GM12878 (cell line): ENCODE results near the gene GOLPH3. TPM values are rescaled to one million over a fixed set of nuclear protein-coding genes. Genes with fewer than 3 reads are reported as not detected.

Experiments used
- ATAC-seq: fragments of 200-7000 bp; cut with Tn5 transposase; 3 replicates; pipeline ENCODE4 v1.9.1; 2020; ENCODE audit warnings: mild to moderate bottlenecking, moderate library complexity
- BruUV-seq: library from RNA; stranded (reverse); fragments of 400-500 nt; replicated peaks from 2 replicates; lab custom pipeline; 2021; lab: Mats Ljungman, UMichigan
- CTCF ChIA-PET: fragments of 300-600 bp; sonication (Branson Sonifier 250); formaldehyde crosslinking; extraction: SDS; loops from one replicate; lab custom pipeline; 2021; ENCODE audit warnings: inconsistent platforms; lab: Yijun Ruan, JAX
- POLR2A ChIA-PET: fragments of 350-600 bp; formaldehyde crosslinking; extraction: SDS; loops from one replicate; lab custom pipeline; 2021; ENCODE audit warnings: inconsistent platforms; lab: Charles Lee
- RAD21 ChIA-PET: fragments of 300-600 bp; sonication (Branson Sonifier 250); formaldehyde crosslinking; loops from one replicate; lab custom pipeline; 2023; ENCODE audit warnings: antibody characterized with exemption; ENCODE audit not compliant: unreplicated experiment; lab: Charles Lee
- SMC1A ChIA-PET: fragments of 300-600 bp; sonication (Branson Sonifier 250); formaldehyde crosslinking; loops from one replicate; lab custom pipeline; 2023; ENCODE audit not compliant: unreplicated experiment, uncharacterized antibody; lab: Charles Lee
- DNase-seq: peaks from one replicate; pipeline ENCODE4 v3.0.0-alpha.2; 2011; ENCODE audit warnings: low read depth, low spot score
- FAIRE-seq: peaks from 3 replicates; lab custom pipeline; 2011; peaks lifted over from hg19 to GRCh38; lab: Jason Lieb, UNC
- H2AFZ ChIP-seq: 2 replicates; pipeline ENCODE4 v1.6.0; 2011; ENCODE audit warnings: low read depth, low read length, control low read depth; ENCODE audit not compliant: control insufficient read depth
- H3K27ac ChIP-seq: 2 replicates; pipeline ENCODE4 v1.5.1; 2011; ENCODE audit warnings: control low read depth; ENCODE audit not compliant: control insufficient read depth, insufficient read depth
- H3K27me3 ChIP-seq, 2 experiments: replicated peaks in 1 of 2; 2 replicates each; pipeline versions ENCODE4 v1.6.0 to v1.6.1; 2011; ENCODE audit warnings: low read length in 1 of 2; ENCODE audit not compliant: control insufficient read depth in 2 of 2, insufficient read depth in 2 of 2
- H3K36me3 ChIP-seq, 2 experiments: 2 replicates each; pipeline ENCODE4 v1.5.1; 2011; ENCODE audit warnings: low read length in 1 of 2; ENCODE audit not compliant: control insufficient read depth in 2 of 2, insufficient read depth in 2 of 2
- H3K4me1 ChIP-seq: 2 replicates; pipeline ENCODE4 v1.6.1; 2011; ENCODE audit warnings: mild to moderate bottlenecking, low read length, moderate library complexity, mixed read lengths; ENCODE audit not compliant: control insufficient read depth, insufficient read depth
- H3K4me2 ChIP-seq: 2 replicates; pipeline ENCODE4 v1.6.0; 2011; ENCODE audit warnings: control low read depth; ENCODE audit not compliant: control insufficient read depth, insufficient read depth
- H3K4me3 ChIP-seq: fragments of 200-600 bp; sonication (generic); 2 replicates; pipeline ENCODE4 v1.5.1; 2016
- H3K79me2 ChIP-seq: 2 replicates; pipeline ENCODE4 v1.6.0; 2011; ENCODE audit warnings: low read length; ENCODE audit not compliant: control insufficient read depth, insufficient read depth
- H3K9ac ChIP-seq: 2 replicates; pipeline ENCODE4 v1.8.0; 2011; ENCODE audit warnings: low read length, control low read depth, mixed read lengths; ENCODE audit not compliant: control insufficient read depth, insufficient read depth
- H3K9me3 ChIP-seq: replicated peaks from 3 replicates; pipeline ENCODE4 v1.5.1; 2011; ENCODE audit warnings: mild to moderate bottlenecking, low read length; ENCODE audit not compliant: control insufficient read depth, insufficient read depth
- H4K20me1 ChIP-seq: 2 replicates; pipeline ENCODE4 v1.6.0; 2011; ENCODE audit not compliant: control insufficient read depth, insufficient read depth
- CBX5 ChIP-seq: sonication (generic); IDR thresholded peaks from 2 replicates; pipeline ENCODE4 v1.6.1; 2016; ENCODE audit warnings: low read depth, moderate library complexity, mild to moderate bottlenecking, inconsistent platforms
- CHD2 ChIP-seq: IDR thresholded peaks from 2 replicates; pipeline ENCODE4 v1.6.1; 2011; ENCODE audit warnings: low read depth, low read length, improper control_type of control experiment, borderline replicate concordance
- EP300 ChIP-seq, 2 experiments: fragments of 150-350 bp in 1 of 2; IDR thresholded peaks; 2 replicates each; pipeline ENCODE4 v1.6.1; 2011 to 2012; ENCODE audit warnings: low read depth in 2 of 2, low read length in 2 of 2, borderline replicate concordance in 1 of 2, improper control_type of control experiment in 1 of 2, inconsistent platforms in 1 of 2; ENCODE audit not compliant: control insufficient read depth in 1 of 2
- ETV6 ChIP-seq, 2 experiments: fragments of 450-650 bp in 1 of 2; IDR thresholded peaks in 1 of 2; conservative IDR thresholded peaks in 1 of 2; 2 replicates each; pipeline ENCODE4 v1.6.1; 2014; ENCODE audit warnings: antibody characterized with exemption in 1 of 2, borderline replicate concordance in 1 of 2, low read depth in 1 of 2, mild to moderate bottlenecking in 1 of 2, moderate library complexity in 1 of 2
- HCFC1 ChIP-seq: fragments of 150-350 bp; IDR thresholded peaks from 2 replicates; pipeline ENCODE4 v1.6.1; 2014; ENCODE audit warnings: low read length
- MEF2A ChIP-seq: IDR thresholded peaks from 2 replicates; pipeline ENCODE4 v1.6.1; 2011; ENCODE audit warnings: low read depth, mild to moderate bottlenecking, low read length, moderate library complexity; ENCODE audit not compliant: insufficient read depth
- NFYB ChIP-seq: IDR thresholded peaks from 2 replicates; pipeline ENCODE4 v1.6.1; 2011; ENCODE audit warnings: low read depth, mild to moderate bottlenecking, low read length, improper control_type of control experiment, moderate library complexity; ENCODE audit not compliant: insufficient read depth
- RBBP5 ChIP-seq: fragments of 200-600 bp; sonication (generic); conservative IDR thresholded peaks from 2 replicates; pipeline ENCODE4 v1.6.1; 2016
- RELA ChIP-seq: fragments of 450-650 bp; IDR thresholded peaks from 2 replicates; pipeline ENCODE4 v1.8.0; 2014; ENCODE audit warnings: borderline replicate concordance; ENCODE audit not compliant: partially characterized antibody
- SMARCA5 ChIP-seq: fragments of 450-650 bp; IDR thresholded peaks from 2 replicates; pipeline ENCODE4 v1.6.1; 2017; ENCODE audit warnings: mild to moderate bottlenecking
- TCF12 ChIP-seq: IDR thresholded peaks from 2 replicates; pipeline ENCODE4 v1.6.1; 2011; ENCODE audit warnings: low read depth, mild to moderate bottlenecking, low read length
- WRNIP1 ChIP-seq: IDR thresholded peaks from 2 replicates; pipeline ENCODE4 v1.6.1; 2011; ENCODE audit warnings: low read depth, low read length, improper control_type of control experiment, borderline replicate concordance
- ZBED1 ChIP-seq: IDR thresholded peaks from 2 replicates; pipeline ENCODE4 v1.6.1; 2016; ENCODE audit warnings: borderline replicate concordance
- WGBS: methylation state at CpG from one replicate; pipeline ENCODE4 v1.1.6; 2016; ENCODE audit warnings: low lambda C conversion rate; ENCODE audit not compliant: insufficient replicate concordance, insufficient coverage; ENCODE audit errors: missing lambda C conversion rate; 5-methylcytosine and 5-hydroxymethylcytosine counted together
- in situ Hi-C: fragments of 300-500 bp; cut with MboI; formaldehyde crosslinking; loops from 9 replicates; pipeline ENCODE4 v1.14.3; 2018; ENCODE audit warnings: mixed read lengths
- intact Hi-C: fragments of 100-400 bp; cut with micrococcal nuclease; formaldehyde crosslinking; loops from one replicate; pipeline ENCODE4 v1.14.2; 2022; ENCODE audit not compliant: unreplicated experiment
- polyA plus RNA-seq, 11 experiments: library from polyadenylated mRNA; depleted of rRNA in 4 of 11; unstranded in 6 of 11; stranded (reverse) in 5 of 11; fragments of >200 nt; fragmentation: Nextera tagmentation in 4 of 11; fragmentation: Illumina TruSeq in 1 of 11; extraction: Ambion mirVana in 4 of 11; extraction: Trizol in 1 of 11; gene quantifications; 1 replicate in 1 of 11; 2 replicates in 10 of 11; pipeline versions ENCODE4 v1.2.1 to v1.2.3, GENCODE V29; 2011 to 2016; ENCODE audit warnings: inconsistent platforms in 2 of 11, missing spikeins in 2 of 11, low read depth in 1 of 11
- total RNA-seq, 4 experiments: library from RNA; depleted of rRNA in 3 of 4; stranded (reverse); fragments of >200 nt in 3 of 4; fragmentation: Illumina TruSeq in 1 of 4; extraction: Trizol in 1 of 4; gene quantifications; 2 replicates each; pipeline versions ENCODE4 v1.2.1 to v1.2.3, GENCODE V29; 2013 to 2021
- TF ChIP-seq, protein P1 (sequence below): fragments of 450-650 bp; formaldehyde crosslinking; IDR thresholded peaks from 2 replicates; pipeline ENCODE4 v1.4.0; 2022; ENCODE audit warnings: mild to moderate bottlenecking, moderate library complexity
- TF ChIP-seq, protein P2 (sequence below): fragments of 450-650 bp; formaldehyde crosslinking; IDR thresholded peaks from 2 replicates; pipeline ENCODE4 v1.4.0; 2020; ENCODE audit warnings: mild to moderate bottlenecking, moderate library complexity
- TF ChIP-seq, protein P3 (sequence below): IDR thresholded peaks from 2 replicates; pipeline ENCODE4 v1.6.1; 2011; ENCODE audit warnings: borderline replicate concordance, low read depth, mild to moderate bottlenecking, moderate library complexity, mixed read lengths, low read length; ENCODE audit not compliant: insufficient read depth; ENCODE audit errors: extremely low read length

The GOLPH3 gene
- total and polyA plus RNA-seq, 10 of the 15 experiments (the other 5 are each of a cell fraction or from before 2014, with no cell fraction given) = 14.0 to 79.7 (median 43.2) TPM

DNA sequence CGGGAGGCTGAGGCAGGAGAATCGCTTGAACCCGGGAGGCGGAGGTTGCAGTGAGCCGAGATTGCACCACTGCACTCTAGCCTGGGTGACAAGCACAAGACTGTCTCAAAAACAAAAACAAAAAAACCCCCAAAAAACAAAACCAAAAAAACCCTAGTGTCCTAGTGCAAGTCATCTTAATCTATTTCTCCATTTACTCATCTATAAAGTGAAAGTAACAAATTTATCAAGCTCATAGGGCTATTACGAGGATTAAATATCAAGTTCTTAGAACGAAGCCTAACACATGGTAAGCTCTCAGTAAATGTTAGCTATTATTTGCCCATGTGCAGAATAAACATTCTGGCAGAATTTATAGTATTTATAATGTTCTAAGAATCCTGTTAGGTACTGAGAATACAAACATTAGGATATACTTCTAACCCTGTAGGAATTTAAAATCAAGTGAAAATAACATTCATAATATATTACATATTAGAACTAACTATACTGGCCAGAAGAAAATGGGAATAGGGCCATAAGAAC lies 45.0 kb downstream of the GOLPH3 start:
- FAIRE-seq (peak; percentile 41), DNase-seq (no peak), ATAC-seq (no peak)
- ChIA-PET SMC1A (no interaction called here), RAD21 (no interaction called here), CTCF (no interaction called here), POLR2A (no interaction called here)
- no peak overlapping the region for H3K9ac ChIP-seq
- H3K4me1 ChIP-seq = no peaks in the 10 kb centered on the region
- no peak overlapping the region; the same call in 1 of the 2 replicates for H3K27ac ChIP-seq
- no TSS peak for BruUV-seq
- no peaks in the 10 kb centered on the region for H3K27me3 ChIP-seq
- H3K4me2 ChIP-seq = no peak overlapping the region
- H2AFZ ChIP-seq = no peak overlapping the region
- H3K36me3 ChIP-seq = peaks cover 4 to 36% of the 10 kb centered on the region in 2 experiments; a peak in 3 of 4 replicates
- peaks cover 5% of the 10 kb centered on the region for H3K79me2 ChIP-seq
- intact Hi-C loops = no loop called here
- H3K9me3 ChIP-seq = no peaks in the 10 kb centered on the region
- H4K20me1 ChIP-seq = no peaks in the 10 kb centered on the region
- H3K4me3 ChIP-seq = no peak overlapping the region
- 47% methylated on average over 7 of the region's 7 CpGs for WGBS
- in situ Hi-C loops = no loop called here
- TF ChIP-seq SMARCA5 = no peak
- TF ChIP-seq NFYB = no peak
- TF ChIP-seq, protein P1, sequence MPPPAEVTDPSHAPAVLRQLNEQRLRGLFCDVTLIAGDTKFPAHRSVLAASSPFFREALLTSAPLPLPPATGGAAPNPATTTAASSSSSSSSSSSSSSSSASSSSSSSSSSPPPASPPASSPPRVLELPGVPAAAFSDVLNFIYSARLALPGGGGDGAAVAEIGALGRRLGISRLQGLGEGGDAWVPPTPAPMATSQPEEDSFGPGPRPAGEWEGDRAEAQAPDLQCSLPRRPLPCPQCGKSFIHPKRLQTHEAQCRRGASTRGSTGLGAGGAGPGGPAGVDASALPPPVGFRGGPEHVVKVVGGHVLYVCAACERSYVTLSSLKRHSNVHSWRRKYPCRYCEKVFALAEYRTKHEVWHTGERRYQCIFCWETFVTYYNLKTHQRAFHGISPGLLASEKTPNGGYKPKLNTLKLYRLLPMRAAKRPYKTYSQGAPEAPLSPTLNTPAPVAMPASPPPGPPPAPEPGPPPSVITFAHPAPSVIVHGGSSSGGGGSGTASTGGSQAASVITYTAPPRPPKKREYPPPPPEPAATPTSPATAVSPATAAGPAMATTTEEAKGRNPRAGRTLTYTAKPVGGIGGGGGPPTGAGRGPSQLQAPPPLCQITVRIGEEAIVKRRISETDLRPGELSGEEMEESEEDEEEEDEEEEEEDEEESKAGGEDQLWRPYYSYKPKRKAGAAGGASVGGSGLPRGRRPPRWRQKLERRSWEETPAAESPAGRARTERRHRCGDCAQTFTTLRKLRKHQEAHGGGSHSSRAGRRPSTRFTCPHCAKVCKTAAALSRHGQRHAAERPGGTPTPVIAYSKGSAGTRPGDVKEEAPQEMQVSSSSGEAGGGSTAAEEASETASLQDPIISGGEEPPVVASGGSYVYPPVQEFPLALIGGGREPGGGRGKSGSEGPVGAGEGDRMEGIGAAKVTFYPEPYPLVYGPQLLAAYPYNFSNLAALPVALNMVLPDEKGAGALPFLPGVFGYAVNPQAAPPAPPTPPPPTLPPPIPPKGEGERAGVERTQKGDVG (CRISPR knock-in tag) = no peak
- no peak for TF ChIP-seq ZBED1
- no peak for TF ChIP-seq MEF2A
- TF ChIP-seq TCF12 = no peak
- TF ChIP-seq CBX5 = no peak
- TF ChIP-seq WRNIP1 = no peak
- no peak for TF ChIP-seq CHD2
- no peak for TF ChIP-seq HCFC1
- TF ChIP-seq ETV6 (conservative IDR thresholded peaks at IDR 0.05 in 1 of 2, IDR thresholded peaks at IDR 0.05 in 1 of 2; ENCODE audit: borderline replicate concordance in 1 of 2, low read depth in 1 of 2) = no peak
- TF ChIP-seq RELA = no peak
- TF ChIP-seq, protein P2, sequence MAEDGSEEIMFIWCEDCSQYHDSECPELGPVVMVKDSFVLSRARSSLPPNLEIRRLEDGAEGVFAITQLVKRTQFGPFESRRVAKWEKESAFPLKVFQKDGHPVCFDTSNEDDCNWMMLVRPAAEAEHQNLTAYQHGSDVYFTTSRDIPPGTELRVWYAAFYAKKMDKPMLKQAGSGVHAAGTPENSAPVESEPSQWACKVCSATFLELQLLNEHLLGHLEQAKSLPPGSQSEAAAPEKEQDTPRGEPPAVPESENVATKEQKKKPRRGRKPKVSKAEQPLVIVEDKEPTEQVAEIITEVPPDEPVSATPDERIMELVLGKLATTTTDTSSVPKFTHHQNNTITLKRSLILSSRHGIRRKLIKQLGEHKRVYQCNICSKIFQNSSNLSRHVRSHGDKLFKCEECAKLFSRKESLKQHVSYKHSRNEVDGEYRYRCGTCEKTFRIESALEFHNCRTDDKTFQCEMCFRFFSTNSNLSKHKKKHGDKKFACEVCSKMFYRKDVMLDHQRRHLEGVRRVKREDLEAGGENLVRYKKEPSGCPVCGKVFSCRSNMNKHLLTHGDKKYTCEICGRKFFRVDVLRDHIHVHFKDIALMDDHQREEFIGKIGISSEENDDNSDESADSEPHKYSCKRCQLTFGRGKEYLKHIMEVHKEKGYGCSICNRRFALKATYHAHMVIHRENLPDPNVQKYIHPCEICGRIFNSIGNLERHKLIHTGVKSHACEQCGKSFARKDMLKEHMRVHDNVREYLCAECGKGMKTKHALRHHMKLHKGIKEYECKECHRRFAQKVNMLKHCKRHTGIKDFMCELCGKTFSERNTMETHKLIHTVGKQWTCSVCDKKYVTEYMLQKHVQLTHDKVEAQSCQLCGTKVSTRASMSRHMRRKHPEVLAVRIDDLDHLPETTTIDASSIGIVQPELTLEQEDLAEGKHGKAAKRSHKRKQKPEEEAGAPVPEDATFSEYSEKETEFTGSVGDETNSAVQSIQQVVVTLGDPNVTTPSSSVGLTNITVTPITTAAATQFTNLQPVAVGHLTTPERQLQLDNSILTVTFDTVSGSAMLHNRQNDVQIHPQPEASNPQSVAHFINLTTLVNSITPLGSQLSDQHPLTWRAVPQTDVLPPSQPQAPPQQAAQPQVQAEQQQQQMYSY = no peak
- TF ChIP-seq, protein P3, sequence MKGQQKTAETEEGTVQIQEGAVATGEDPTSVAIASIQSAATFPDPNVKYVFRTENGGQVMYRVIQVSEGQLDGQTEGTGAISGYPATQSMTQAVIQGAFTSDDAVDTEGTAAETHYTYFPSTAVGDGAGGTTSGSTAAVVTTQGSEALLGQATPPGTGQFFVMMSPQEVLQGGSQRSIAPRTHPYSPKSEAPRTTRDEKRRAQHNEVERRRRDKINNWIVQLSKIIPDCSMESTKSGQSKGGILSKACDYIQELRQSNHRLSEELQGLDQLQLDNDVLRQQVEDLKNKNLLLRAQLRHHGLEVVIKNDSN = no peak
- TF ChIP-seq EP300 (IDR thresholded peaks at IDR 0.05; ENCODE audit: borderline replicate concordance in 1 of 2, control insufficient read depth in 1 of 2, low read depth in 2 of 2, low read length in 2 of 2) = no peak
- no peak for TF ChIP-seq RBBP5
